Smooth muscle cell (in vitro differentiated cells): Measurements from ENCODE around the gene PXDC1. TPM values are rescaled to one million over a fixed set of nuclear protein-coding genes. Genes with fewer than 3 reads are reported as not detected.

Experiments used
- DNase-seq: peaks from one replicate; lab custom pipeline; 2025; ENCODE audit not compliant: unreplicated experiment; lab: John Stamatoyannopoulos, UW
- H2AFZ ChIP-seq: fragments of 200-600 bp; sonication (generic); 2 replicates; pipeline ENCODE4 v1.6.0; 2016; ENCODE audit warnings: antibody characterized with exemption, low read depth, mild to moderate bottlenecking
- H3F3A ChIP-seq: fragments of 200-600 bp; sonication (generic); 2 replicates; pipeline ENCODE4 v1.6.0; 2017; ENCODE audit warnings: antibody characterized with exemption, low read depth
- H3K27ac ChIP-seq: fragments of 200-600 bp; sonication (generic); 2 replicates; pipeline ENCODE4 v1.5.1; 2016; ENCODE audit warnings: low read depth, mild to moderate bottlenecking
- H3K27me3 ChIP-seq: fragments of 200-600 bp; sonication (generic); 2 replicates; pipeline ENCODE4 v1.6.1; 2016; ENCODE audit warnings: low read depth, mild to moderate bottlenecking
- H3K36me3 ChIP-seq: fragments of 200-600 bp; sonication (generic); 2 replicates; pipeline ENCODE4 v1.5.1; 2016; ENCODE audit warnings: low read depth
- H3K4me1 ChIP-seq: fragments of 200-600 bp; sonication (generic); 2 replicates; pipeline ENCODE4 v1.5.1; 2016; ENCODE audit warnings: low read depth
- H3K4me2 ChIP-seq: fragments of 200-600 bp; sonication (generic); 2 replicates; pipeline ENCODE4 v1.6.0; 2016; ENCODE audit warnings: mild to moderate bottlenecking
- H3K4me3 ChIP-seq: fragments of 200-600 bp; sonication (generic); 2 replicates; pipeline ENCODE4 v1.5.1; 2016; ENCODE audit warnings: mild to moderate bottlenecking
- H3K79me2 ChIP-seq: fragments of 200-600 bp; sonication (generic); 2 replicates; pipeline ENCODE4 v1.6.0; 2016; ENCODE audit warnings: low read depth, mild to moderate bottlenecking
- H3K9ac ChIP-seq: fragments of 200-600 bp; sonication (generic); 2 replicates; pipeline ENCODE4 v1.6.0; 2016; ENCODE audit warnings: low read depth
- H3K9me3 ChIP-seq: fragments of 200-600 bp; sonication (generic); replicated peaks from 2 replicates; pipeline ENCODE4 v1.5.1; 2016; ENCODE audit warnings: low read depth
- H4K20me1 ChIP-seq: fragments of 200-600 bp; sonication (generic); 2 replicates; pipeline ENCODE4 v1.6.0; 2016; ENCODE audit warnings: low read depth
- WGBS: methylation state at CpG from one replicate; pipeline ENCODE4 v1.1.7; 2016; ENCODE audit warnings: low lambda C conversion rate; 5-methylcytosine and 5-hydroxymethylcytosine counted together
- polyA plus RNA-seq: library from polyadenylated mRNA; unstranded; fragments of >200 nt; fragmentation: Nextera tagmentation; extraction: Ambion mirVana; gene quantifications from 2 replicates; pipeline ENCODE4 v1.2.1, GENCODE V29; 2016
- total RNA-seq: library from RNA; depleted of rRNA; stranded (reverse); fragments of >200 nt; gene quantifications from 2 replicates; pipeline ENCODE4 v1.2.3, GENCODE V29; 2014
- TF ChIP-seq, protein P1 (sequence below): fragments of 200-600 bp; sonication (generic); IDR thresholded peaks from 2 replicates; pipeline ENCODE4 v1.5.1; 2017; ENCODE audit warnings: borderline replicate concordance, mild to moderate bottlenecking, antibody characterized with exemption; ENCODE audit not compliant: insufficient read depth, poor library complexity, severe bottlenecking

Gene PXDC1
- total and polyA plus RNA-seq, 2 experiments from 2014 or later, result 49.1 to 78.6 TPM

DNA sequence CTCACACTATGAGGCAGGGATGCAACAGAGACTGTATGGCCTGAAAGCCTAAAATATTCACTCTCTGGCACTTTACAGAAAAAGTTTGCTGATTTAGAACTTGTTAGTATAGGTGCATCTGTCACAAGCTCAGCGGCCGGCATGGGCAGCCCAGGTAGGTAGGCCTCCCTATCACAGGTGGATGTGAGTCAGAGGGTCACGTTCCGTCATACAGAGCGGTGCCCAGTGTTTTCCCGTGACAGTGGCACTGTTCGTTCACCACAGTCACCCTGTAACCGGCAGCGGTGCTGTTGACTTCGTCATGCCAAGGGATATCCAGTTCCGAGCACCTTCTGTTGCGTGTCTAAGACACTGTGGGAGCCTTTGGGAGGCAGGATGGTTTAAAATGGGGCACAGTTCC lies 32.9 kb upstream of the PXDC1 start:
- Histone ChIP-seq H3K79me2 (no peaks in the 10 kb centered on the region), H3K27ac (no peak overlapping the region), H3F3A (peaks cover 5% of the 10 kb centered on the region), H3K27me3 (no peaks in the 10 kb centered on the region), H2AFZ (no peak overlapping the region), H3K4me1 (no peaks in the 10 kb centered on the region), H3K36me3 (no peaks in the 10 kb centered on the region), H3K4me3 (no peak overlapping the region), H3K4me2 (no peak overlapping the region), H3K9me3 (no peaks in the 10 kb centered on the region), H4K20me1 (no peaks in the 10 kb centered on the region), H3K9ac (no peak overlapping the region)
- TF ChIP-seq, protein P1, sequence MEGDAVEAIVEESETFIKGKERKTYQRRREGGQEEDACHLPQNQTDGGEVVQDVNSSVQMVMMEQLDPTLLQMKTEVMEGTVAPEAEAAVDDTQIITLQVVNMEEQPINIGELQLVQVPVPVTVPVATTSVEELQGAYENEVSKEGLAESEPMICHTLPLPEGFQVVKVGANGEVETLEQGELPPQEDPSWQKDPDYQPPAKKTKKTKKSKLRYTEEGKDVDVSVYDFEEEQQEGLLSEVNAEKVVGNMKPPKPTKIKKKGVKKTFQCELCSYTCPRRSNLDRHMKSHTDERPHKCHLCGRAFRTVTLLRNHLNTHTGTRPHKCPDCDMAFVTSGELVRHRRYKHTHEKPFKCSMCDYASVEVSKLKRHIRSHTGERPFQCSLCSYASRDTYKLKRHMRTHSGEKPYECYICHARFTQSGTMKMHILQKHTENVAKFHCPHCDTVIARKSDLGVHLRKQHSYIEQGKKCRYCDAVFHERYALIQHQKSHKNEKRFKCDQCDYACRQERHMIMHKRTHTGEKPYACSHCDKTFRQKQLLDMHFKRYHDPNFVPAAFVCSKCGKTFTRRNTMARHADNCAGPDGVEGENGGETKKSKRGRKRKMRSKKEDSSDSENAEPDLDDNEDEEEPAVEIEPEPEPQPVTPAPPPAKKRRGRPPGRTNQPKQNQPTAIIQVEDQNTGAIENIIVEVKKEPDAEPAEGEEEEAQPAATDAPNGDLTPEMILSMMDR, result no peak
- no peak for DNase-seq
- whole genome bisulfite sequencing, result 94% methylated on average over 12 of the region's 12 CpGs

DNA sequence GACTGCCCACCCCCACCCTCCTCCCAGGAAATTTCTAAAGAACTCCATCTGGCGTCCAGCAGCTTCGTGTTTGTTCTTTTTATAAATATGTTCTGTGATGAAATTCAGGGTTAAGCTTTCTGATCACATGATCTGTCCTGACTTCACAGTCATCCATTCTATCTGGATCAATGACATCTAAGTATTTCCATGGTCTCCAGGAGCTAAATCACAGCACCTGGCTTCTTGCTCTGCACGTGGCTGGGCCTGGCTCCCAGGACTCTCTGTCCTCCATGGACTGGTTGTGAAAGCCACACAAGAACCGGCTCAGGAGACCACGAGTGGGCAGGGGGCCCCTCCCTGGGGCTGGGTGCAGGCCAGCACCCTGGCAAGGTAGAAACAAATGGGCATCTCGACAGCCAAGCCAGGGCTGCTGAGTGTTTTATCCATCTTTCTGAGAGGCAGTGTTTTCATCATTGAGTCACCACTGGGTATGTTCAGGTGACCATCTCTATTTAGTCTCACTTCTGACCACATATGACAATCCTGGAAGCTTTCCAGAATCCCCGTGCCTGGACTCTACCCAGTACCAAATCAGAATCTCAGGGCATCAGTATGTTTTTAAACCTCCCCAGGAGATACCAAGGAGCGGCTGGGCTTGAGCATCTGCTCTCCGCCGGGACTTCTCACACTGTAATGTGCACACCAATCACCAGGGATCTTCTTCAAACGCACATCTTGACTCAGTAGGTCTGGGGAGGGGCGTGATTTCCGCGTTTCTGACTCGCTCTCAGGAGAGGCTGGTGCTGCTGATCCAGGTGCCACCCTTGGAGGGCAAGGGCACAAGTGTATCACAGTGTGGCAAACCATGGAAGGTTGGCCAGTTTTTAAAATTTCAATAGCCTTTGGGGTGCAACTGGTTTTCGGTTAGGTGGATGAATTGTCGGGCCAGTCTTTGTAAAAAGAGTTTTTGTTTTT lies 31.6 kb upstream of the PXDC1 start:
- no peak for DNase-seq
- no peaks in the 10 kb centered on the region for H3K36me3 ChIP-seq
- WGBS, result 87% methylated on average over 17 of the region's 17 CpGs
- no peaks in the 10 kb centered on the region for H3F3A ChIP-seq
- TF ChIP-seq, protein P1, result no peak
- no peak overlapping the region for H3K4me2 ChIP-seq
- H3K27me3 ChIP-seq, result no peaks in the 10 kb centered on the region
- H3K79me2 ChIP-seq, result no peaks in the 10 kb centered on the region
- no peak overlapping the region for H2AFZ ChIP-seq
- H3K9me3 ChIP-seq, result no peaks in the 10 kb centered on the region
- H3K4me1 ChIP-seq, result no peaks in the 10 kb centered on the region
- H3K4me3 ChIP-seq, result no peak overlapping the region
- H3K27ac ChIP-seq, result no peak overlapping the region
- H4K20me1 ChIP-seq, result no peaks in the 10 kb centered on the region
- H3K9ac ChIP-seq, result no peak overlapping the region

DNA sequence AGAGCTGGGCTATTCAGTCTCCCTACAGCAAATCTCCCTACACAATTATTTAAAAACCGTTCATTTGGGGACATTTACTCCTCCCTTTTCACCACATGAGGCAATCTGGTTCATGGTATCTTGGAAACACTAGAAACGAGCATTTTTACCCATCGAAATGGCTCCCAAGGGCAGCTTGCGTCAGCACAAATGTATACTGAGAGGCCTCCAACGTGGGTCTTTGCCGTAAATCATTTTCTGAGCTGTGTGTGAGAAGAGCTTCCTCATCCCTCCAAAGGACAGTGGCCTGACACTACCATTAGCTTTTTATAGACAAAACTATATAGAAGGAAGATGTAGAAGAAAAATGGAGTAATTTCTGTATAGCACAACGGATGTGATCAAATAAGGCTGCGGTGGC lies 30.0 kb upstream of the PXDC1 start:
- Histone ChIP-seq H3K36me3 (no peaks in the 10 kb centered on the region), H3K9ac (no peak overlapping the region), H4K20me1 (no peaks in the 10 kb centered on the region), H3K27me3 (no peaks in the 10 kb centered on the region), H3K4me1 (no peaks in the 10 kb centered on the region), H2AFZ (no peak overlapping the region), H3K4me3 (no peak overlapping the region), H3K27ac (no peak overlapping the region), H3K4me2 (no peak overlapping the region), H3F3A (no peaks in the 10 kb centered on the region), H3K9me3 (no peaks in the 10 kb centered on the region), H3K79me2 (no peaks in the 10 kb centered on the region)
- TF ChIP-seq, protein P1, result no peak
- WGBS, result 90% methylated on average over 8 of the region's 8 CpGs
- DNase-seq, result no peak

DNA sequence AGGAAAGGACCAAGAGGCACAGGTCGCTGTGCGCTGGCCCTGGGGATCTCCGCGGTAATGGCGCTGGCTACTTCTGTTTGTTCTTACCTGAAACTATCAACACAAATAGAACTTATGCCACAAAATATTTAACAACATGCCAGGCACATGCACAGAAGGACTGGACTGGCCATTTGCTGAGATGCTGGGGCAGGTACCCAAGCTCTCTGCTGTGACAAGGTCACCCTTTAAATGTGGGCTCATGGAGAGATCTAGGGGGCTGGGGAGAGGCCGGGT lies 28.0 kb upstream of the PXDC1 start:
- Histone ChIP-seq H3K9me3 (no peaks in the 10 kb centered on the region), H3K9ac (no peak overlapping the region), H2AFZ (no peak overlapping the region), H3K27ac (no peak overlapping the region), H3K4me2 (no peak overlapping the region), H3K79me2 (no peaks in the 10 kb centered on the region), H3K4me1 (no peaks in the 10 kb centered on the region), H3F3A (no peaks in the 10 kb centered on the region), H4K20me1 (no peaks in the 10 kb centered on the region), H3K4me3 (no peak overlapping the region), H3K36me3 (no peaks in the 10 kb centered on the region), H3K27me3 (no peaks in the 10 kb centered on the region)
- TF ChIP-seq, protein P1, result no peak
- over 99% methylated on average over 6 of the region's 6 CpGs for WGBS
- no peak for DNase-seq
